A549 (cell line): Measurements from ENCODE around the gene SF1. TPM values are rescaled to one million over a fixed set of nuclear protein-coding genes. Genes with fewer than 3 reads are reported as not detected.

ENCODE experiments used
- ATAC-seq, 2 experiments: fragments of 200-7000 bp in 1 of 2; fragments of >200 bp in 1 of 2; cut with Nextera tagmentation in 1 of 2; cut with Tn5 transposase in 1 of 2; 3 replicates each; pipeline versions ENCODE4 v1.8.0 to v1.9.1; 2018 to 2020; ENCODE audit warnings: mild to moderate bottlenecking in 1 of 2, moderate library complexity in 1 of 2
- CTCF ChIA-PET: fragments of 300-600 bp; sonication (Branson Sonifier 250); formaldehyde crosslinking; extraction: SDS; loops from one replicate; lab custom pipeline; 2021; ENCODE audit warnings: antibody characterized with exemption, inconsistent platforms; lab: Yijun Ruan, JAX
- POLR2A ChIA-PET: fragments of 350-600 bp; formaldehyde crosslinking; extraction: SDS; loops from one replicate; lab custom pipeline; 2021; ENCODE audit warnings: antibody characterized with exemption, inconsistent platforms; lab: Yijun Ruan, JAX
- DNase-seq, 2 experiments: peaks; one replicate each; pipeline versions ENCODE4 v3.0.0 to v3.0.0-alpha.2; 2011 to 2016; ENCODE audit warnings: low read depth in 1 of 2, low spot score in 1 of 2
- FAIRE-seq: peaks from 2 replicates; lab custom pipeline; 2011; peaks lifted over from hg19 to GRCh38; lab: Jason Lieb, UNC
- H3K27ac ChIP-seq, 2 experiments: fragments of >200 bp; sonication (Bioruptor Twin); formaldehyde crosslinking; 3 replicates each; pipeline ENCODE4 v1.5.1; 2016 to 2017
- H3K4me1 ChIP-seq: fragments of >200 bp; sonication (Bioruptor Twin); formaldehyde crosslinking; 3 replicates; pipeline ENCODE4 v1.6.1; 2016
- H3K4me2 ChIP-seq: fragments of >200 bp; sonication (Bioruptor Twin); formaldehyde crosslinking; 3 replicates; pipeline ENCODE4 v1.6.1; 2016
- H3K4me3 ChIP-seq: fragments of >200 bp; sonication (Bioruptor Twin); formaldehyde crosslinking; 3 replicates; pipeline ENCODE4 v1.5.1; 2016
- H3K9me3 ChIP-seq: fragments of >200 bp; sonication (Bioruptor Twin); formaldehyde crosslinking; 3 replicates; pipeline ENCODE4 v1.6.1; 2016
- CHD4 ChIP-seq: fragments of 200-600 bp; sonication (generic); IDR thresholded peaks from 2 replicates; pipeline ENCODE4 v1.6.1; 2016; ENCODE audit warnings: antibody characterized with exemption, mild to moderate bottlenecking, borderline replicate concordance
- EHF ChIP-seq: fragments of 250-450 bp; sonication (Bioruptor Pico); IDR thresholded peaks from 2 replicates; pipeline ENCODE4 v1.5.0; 2020; ENCODE audit warnings: mild to moderate bottlenecking
- GATA3 ChIP-seq: IDR thresholded peaks from 2 replicates; pipeline ENCODE4 v1.6.1; 2012; ENCODE audit warnings: borderline replicate concordance
- HDAC2 ChIP-seq: fragments of 200-600 bp; sonication (generic); IDR thresholded peaks from 2 replicates; pipeline ENCODE4 v1.6.1; 2016
- HEYL ChIP-seq: fragments of 250-450 bp; sonication (Bioruptor Pico); IDR thresholded peaks from 2 replicates; pipeline ENCODE4 v1.8.0; 2021; ENCODE audit warnings: mild to moderate bottlenecking, moderate library complexity
- HOXA7 ChIP-seq: fragments of 250-450 bp; sonication (Bioruptor Pico); IDR thresholded peaks from 2 replicates; pipeline ENCODE4 v1.5.0; 2020; ENCODE audit warnings: mild to moderate bottlenecking, moderate library complexity
- JUN ChIP-seq, 2 experiments: fragments of >200 bp; sonication (Bioruptor Twin); formaldehyde crosslinking; IDR thresholded peaks; 2 replicates in 1 of 2; 3 replicates in 1 of 2; pipeline ENCODE4 v1.6.1; 2016 to 2017
- KDM1A ChIP-seq: fragments of 200-600 bp; sonication (generic); IDR thresholded peaks from 2 replicates; pipeline ENCODE4 v1.6.1; 2016; ENCODE audit warnings: low read depth, mild to moderate bottlenecking
- KDM5A ChIP-seq: fragments of 200-600 bp; sonication (generic); IDR thresholded peaks from 2 replicates; pipeline ENCODE4 v1.6.1; 2016; ENCODE audit warnings: antibody characterized with exemption, mild to moderate bottlenecking
- NR3C1 ChIP-seq: fragments of >200 bp; sonication (Bioruptor Twin); formaldehyde crosslinking; IDR thresholded peaks from 3 replicates; pipeline ENCODE4 v1.6.1; 2017
- PHF8 ChIP-seq: fragments of 200-600 bp; sonication (generic); IDR thresholded peaks from 2 replicates; pipeline ENCODE4 v1.6.1; 2016; ENCODE audit warnings: low read depth, mild to moderate bottlenecking, antibody characterized with exemption, moderate library complexity, borderline replicate concordance
- SREBF2 ChIP-seq: fragments of 450-650 bp; IDR thresholded peaks from 2 replicates; pipeline ENCODE4 v1.6.1; 2014; ENCODE audit warnings: mild to moderate bottlenecking, moderate library complexity
- TP53 ChIP-seq: fragments of 250-450 bp; sonication (Bioruptor Pico); IDR thresholded peaks from 2 replicates; pipeline ENCODE4 v1.5.0; 2021; ENCODE audit warnings: mild to moderate bottlenecking, moderate library complexity
- ZNF302 ChIP-seq: fragments of 250-450 bp; sonication (Bioruptor Pico); IDR thresholded peaks from 2 replicates; pipeline ENCODE4 v1.9.0; 2021; ENCODE audit warnings: inconsistent platforms, mild to moderate bottlenecking, moderate library complexity
- WGBS: methylation state at CpG from one replicate; pipeline ENCODE4 v1.1.6; 2017; ENCODE audit errors: missing lambda C conversion rate; 5-methylcytosine and 5-hydroxymethylcytosine counted together
- polyA plus RNA-seq, 4 experiments: library from polyadenylated mRNA; depleted of rRNA in 3 of 4; stranded (reverse); fragments of >200 nt; fragmentation: RNase III in 1 of 4; extraction: RNeasy Plus Mini Kit Qiagen cat#74134 plus additional on column Dnase treatment in 1 of 4; gene quantifications; 2 replicates in 3 of 4; 3 replicates in 1 of 4; pipeline ENCODE4 v1.2.3, GENCODE V29; 2011 to 2017
- TF ChIP-seq, protein P1 (sequence below): fragments of >200 bp; sonication (Bioruptor Twin); formaldehyde crosslinking; IDR thresholded peaks from 3 replicates; pipeline ENCODE4 v1.5.1; 2016
- TF ChIP-seq, protein P2 (sequence below): IDR thresholded peaks from 2 replicates; pipeline ENCODE4 v1.6.1; 2012
- TF ChIP-seq, protein P3 (sequence below): fragments of >200 bp; sonication (Bioruptor Twin); formaldehyde crosslinking; IDR thresholded peaks from 3 replicates; pipeline ENCODE4 v1.6.1; 2016
- TF ChIP-seq, protein P4 (sequence below): IDR thresholded peaks from 2 replicates; pipeline ENCODE4 v1.6.1; 2012
- TF ChIP-seq, protein P5 (sequence below): fragments of 250-450 bp; sonication (Bioruptor Pico); IDR thresholded peaks from 2 replicates; pipeline ENCODE4 v1.5.0; 2020; ENCODE audit warnings: low read depth, mild to moderate bottlenecking, moderate library complexity

Gene SF1
- polyA plus RNA-seq, 2 of the 4 experiments (the other 2 are of a cell fraction): 104 to 310 TPM

DNA sequence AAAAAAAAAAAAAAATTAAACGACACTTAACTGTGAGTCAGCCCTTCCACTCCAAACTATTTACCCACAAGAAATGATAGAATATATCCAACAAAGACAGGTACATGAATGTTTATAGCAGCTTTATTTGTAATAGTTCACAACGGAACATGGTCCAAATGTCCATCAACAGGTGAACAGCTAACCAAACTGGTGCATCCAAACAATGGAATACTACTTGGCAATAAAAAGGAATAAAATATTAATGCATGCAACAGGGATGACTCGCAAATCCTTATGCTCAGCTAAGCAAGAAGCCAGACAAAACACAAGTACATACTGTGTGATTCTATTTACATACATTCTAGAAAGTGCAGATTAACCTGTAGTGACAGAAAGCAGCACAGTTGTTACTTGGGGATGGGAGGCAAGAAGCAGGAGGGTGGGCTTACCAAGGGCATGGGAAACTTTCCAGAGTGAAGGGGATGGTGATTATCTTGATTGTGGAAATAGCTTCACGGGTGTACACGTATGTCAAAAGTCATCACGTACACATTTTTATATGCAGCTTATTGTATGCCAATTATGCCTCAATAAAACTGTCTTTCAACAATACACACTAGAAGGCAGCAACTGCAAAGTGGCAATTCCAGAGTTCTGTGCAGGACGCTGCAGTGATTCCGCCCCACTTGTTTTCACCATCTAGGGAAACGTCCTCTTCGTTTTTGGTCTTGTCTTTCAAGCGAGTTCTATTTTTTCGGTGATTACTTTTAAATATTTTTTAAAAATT is 6.7 kb upstream of the SF1 start:
- ChIA-PET POLR2A (no interaction called here), CTCF (interaction anchor here (0.7 to 9.7 kb wide), 12 partner anchors 9 to 109 kb away, joined by 3 to 79 read pairs (median 6); partner anchors contain the start of genes MAP4K2 and MEN1)
- DNase-seq (no peak), ATAC-seq (no peak), FAIRE-seq (no peak)
- no peak for TF ChIP-seq KDM5A
- TF ChIP-seq, protein P1, sequence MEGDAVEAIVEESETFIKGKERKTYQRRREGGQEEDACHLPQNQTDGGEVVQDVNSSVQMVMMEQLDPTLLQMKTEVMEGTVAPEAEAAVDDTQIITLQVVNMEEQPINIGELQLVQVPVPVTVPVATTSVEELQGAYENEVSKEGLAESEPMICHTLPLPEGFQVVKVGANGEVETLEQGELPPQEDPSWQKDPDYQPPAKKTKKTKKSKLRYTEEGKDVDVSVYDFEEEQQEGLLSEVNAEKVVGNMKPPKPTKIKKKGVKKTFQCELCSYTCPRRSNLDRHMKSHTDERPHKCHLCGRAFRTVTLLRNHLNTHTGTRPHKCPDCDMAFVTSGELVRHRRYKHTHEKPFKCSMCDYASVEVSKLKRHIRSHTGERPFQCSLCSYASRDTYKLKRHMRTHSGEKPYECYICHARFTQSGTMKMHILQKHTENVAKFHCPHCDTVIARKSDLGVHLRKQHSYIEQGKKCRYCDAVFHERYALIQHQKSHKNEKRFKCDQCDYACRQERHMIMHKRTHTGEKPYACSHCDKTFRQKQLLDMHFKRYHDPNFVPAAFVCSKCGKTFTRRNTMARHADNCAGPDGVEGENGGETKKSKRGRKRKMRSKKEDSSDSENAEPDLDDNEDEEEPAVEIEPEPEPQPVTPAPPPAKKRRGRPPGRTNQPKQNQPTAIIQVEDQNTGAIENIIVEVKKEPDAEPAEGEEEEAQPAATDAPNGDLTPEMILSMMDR: no peak
- TF ChIP-seq HEYL: no peak
- no peak for TF ChIP-seq CHD4
- TF ChIP-seq KDM1A: no peak
- TF ChIP-seq, protein P2, sequence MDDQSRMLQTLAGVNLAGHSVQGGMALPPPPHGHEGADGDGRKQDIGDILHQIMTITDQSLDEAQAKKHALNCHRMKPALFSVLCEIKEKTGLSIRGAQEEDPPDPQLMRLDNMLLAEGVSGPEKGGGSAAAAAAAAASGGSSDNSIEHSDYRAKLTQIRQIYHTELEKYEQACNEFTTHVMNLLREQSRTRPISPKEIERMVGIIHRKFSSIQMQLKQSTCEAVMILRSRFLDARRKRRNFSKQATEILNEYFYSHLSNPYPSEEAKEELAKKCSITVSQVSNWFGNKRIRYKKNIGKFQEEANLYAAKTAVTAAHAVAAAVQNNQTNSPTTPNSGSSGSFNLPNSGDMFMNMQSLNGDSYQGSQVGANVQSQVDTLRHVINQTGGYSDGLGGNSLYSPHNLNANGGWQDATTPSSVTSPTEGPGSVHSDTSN: no peak
- TF ChIP-seq HDAC2: no peak
- TF ChIP-seq TP53 (CRISPR knock-in tag): no peak
- TF ChIP-seq, protein P3, sequence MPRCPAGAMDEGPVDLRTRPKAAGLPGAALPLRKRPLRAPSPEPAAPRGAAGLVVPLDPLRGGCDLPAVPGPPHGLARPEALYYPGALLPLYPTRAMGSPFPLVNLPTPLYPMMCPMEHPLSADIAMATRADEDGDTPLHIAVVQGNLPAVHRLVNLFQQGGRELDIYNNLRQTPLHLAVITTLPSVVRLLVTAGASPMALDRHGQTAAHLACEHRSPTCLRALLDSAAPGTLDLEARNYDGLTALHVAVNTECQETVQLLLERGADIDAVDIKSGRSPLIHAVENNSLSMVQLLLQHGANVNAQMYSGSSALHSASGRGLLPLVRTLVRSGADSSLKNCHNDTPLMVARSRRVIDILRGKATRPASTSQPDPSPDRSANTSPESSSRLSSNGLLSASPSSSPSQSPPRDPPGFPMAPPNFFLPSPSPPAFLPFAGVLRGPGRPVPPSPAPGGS: no peak
- TF ChIP-seq, protein P4, sequence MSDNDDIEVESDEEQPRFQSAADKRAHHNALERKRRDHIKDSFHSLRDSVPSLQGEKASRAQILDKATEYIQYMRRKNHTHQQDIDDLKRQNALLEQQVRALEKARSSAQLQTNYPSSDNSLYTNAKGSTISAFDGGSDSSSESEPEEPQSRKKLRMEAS: no peak
- no peak for TF ChIP-seq GATA3
- TF ChIP-seq NR3C1: no peak
- TF ChIP-seq, protein P5, sequence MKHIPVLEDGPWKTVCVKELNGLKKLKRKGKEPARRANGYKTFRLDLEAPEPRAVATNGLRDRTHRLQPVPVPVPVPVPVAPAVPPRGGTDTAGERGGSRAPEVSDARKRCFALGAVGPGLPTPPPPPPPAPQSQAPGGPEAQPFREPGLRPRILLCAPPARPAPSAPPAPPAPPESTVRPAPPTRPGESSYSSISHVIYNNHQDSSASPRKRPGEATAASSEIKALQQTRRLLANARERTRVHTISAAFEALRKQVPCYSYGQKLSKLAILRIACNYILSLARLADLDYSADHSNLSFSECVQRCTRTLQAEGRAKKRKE (CRISPR knock-in tag): no peak
- no peak for TF ChIP-seq HOXA7
- no peaks in the 10 kb centered on the region for H3K9me3 ChIP-seq
- no peak overlapping the region for H3K27ac ChIP-seq
- no peaks in the 10 kb centered on the region; the same call in 2 of the 3 replicates for H3K4me1 ChIP-seq
- no peak overlapping the region for H3K4me2 ChIP-seq
- H3K4me3 ChIP-seq: no peak overlapping the region
- WGBS: 85% methylated on average over 12 of the region's 12 CpGs

DNA sequence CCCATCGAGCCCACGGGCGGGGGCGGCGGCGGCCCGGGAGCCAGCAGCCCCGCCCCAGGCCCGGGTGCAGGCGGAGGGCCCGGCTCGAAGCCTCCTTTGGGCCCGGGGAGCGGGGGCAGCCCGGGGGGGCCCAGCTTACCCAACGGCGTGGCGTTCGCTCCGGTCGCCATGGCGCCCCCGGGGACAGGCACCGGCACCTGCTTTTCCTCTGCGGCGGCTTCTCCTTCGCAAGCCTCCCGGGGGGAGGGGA is 194 bp downstream of the SF1 start:
- peak overlapping the region; percentile 92; the same call in 2 of the 3 replicates for H3K4me2 ChIP-seq
- H3K4me1 ChIP-seq: peaks cover 34% of the 10 kb centered on the region
- peak overlapping the region; percentile 90 for H3K4me3 ChIP-seq
- DNase-seq (no peak), ATAC-seq (peak in 1 of 2 experiments; percentile 2; a peak in 1 of 6 replicates), FAIRE-seq (no peak)
- no CpG with 5 or more reads among the region's 28 CpGs for WGBS
- peak overlapping the region; percentile 98 to 99 for H3K27ac ChIP-seq
- H3K9me3 ChIP-seq: no peaks in the 10 kb centered on the region
- TF ChIP-seq ZNF302 (CRISPR knock-in tag) (no peak), PHF8 (peak; percentile 86; the same call in 1 of the 2 replicates), HOXA7 (no peak), SREBF2 (no peak), JUN (IDR thresholded peaks at IDR 0.05) (peak in 1 of 2 experiments; percentile 78; a peak in 3 of 5 replicates), EHF (no peak)
- TF ChIP-seq, protein P3: no peak
- ChIA-PET POLR2A (interaction anchor here (0.9 to 2.7 kb wide), 12 partner anchors 8 to 79 kb away, joined by 3 to 32 read pairs (median 4); partner anchors contain the start of gene PYGM), CTCF (interaction anchor here (0.9 to 5.7 kb wide), 4 partner anchors 13 to 115 kb away, joined by 3 to 73 read pairs (median 6); no protein-coding TSS in a partner anchor)
